ENCODE measurements around the gene TMEM255B. TPM values are rescaled to one million over a fixed set of nuclear protein-coding genes. Genes with fewer than 3 reads are reported as not detected.

TMEM255B gene
- total RNA-seq, 4 donors from 2014 or later: 0.26 to 3.8 (median 1.7) TPM

DNA sequence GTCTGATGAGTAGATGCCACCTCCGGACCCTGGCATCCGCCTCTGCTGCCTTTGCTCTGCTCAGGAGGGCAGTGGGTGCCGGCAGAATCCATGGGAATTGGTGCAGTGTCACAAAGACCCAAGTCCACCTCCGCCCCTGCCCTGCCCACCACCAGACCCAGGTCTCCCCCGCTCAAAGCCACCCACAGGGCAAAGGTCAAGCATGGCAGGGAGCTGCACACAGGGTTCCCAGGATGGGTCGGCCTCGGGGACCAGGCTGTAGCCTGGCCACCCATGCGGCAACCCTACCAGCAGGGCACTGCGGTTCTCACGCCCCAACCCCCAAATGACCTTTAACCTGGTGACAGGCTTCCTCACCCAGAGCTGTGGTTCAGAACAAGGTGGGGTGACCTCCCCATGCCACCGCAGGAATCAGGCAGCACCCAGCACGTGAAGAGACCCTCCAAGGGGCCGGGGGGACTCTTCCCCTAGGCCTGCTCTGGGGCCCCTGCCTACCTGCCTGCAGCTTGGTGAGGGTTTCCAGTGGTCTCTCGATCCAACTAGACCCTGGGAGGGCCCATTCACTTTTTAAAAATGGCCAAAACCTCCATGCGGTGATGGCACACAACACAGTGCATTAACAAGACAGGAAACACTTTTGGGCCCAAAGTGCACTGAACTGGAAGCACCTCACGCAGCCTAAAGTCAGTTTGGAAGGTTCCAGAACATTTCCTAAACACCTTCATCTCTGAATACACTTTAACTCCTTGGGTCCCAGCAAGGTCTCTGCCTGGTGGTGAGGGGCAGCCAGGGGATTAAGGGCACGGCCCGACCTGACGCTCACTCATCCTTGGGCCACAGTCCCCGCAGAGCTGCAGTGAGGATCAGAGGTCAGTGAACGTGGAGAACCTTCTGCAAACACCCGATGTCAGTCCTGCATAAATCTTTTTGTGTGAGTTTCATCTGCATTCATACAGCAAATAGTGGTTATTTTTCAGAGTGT lies 93.8 kb downstream of the TMEM255B start:
- Histone ChIP-seq H3K27me3 (no peaks in the 10 kb centered on the region), H3K4me3 (no peak overlapping the region), H3K4me1 (peaks cover 80% of the 10 kb centered on the region), H3K36me3 (no peaks in the 10 kb centered on the region), H3K9me3 (no peaks in the 10 kb centered on the region), H3K27ac (no peak overlapping the region)
- 81% methylated on average over 10 of the region's 22 CpGs for WGBS
- TF ChIP-seq POLR2A (IDR thresholded peaks at IDR 0.05) (no peak), POLR2AphosphoS5 (IDR thresholded peaks at IDR 0.05) (no peak), EP300 (IDR thresholded peaks at IDR 0.05) (no peak)
- TF ChIP-seq, protein P1, sequence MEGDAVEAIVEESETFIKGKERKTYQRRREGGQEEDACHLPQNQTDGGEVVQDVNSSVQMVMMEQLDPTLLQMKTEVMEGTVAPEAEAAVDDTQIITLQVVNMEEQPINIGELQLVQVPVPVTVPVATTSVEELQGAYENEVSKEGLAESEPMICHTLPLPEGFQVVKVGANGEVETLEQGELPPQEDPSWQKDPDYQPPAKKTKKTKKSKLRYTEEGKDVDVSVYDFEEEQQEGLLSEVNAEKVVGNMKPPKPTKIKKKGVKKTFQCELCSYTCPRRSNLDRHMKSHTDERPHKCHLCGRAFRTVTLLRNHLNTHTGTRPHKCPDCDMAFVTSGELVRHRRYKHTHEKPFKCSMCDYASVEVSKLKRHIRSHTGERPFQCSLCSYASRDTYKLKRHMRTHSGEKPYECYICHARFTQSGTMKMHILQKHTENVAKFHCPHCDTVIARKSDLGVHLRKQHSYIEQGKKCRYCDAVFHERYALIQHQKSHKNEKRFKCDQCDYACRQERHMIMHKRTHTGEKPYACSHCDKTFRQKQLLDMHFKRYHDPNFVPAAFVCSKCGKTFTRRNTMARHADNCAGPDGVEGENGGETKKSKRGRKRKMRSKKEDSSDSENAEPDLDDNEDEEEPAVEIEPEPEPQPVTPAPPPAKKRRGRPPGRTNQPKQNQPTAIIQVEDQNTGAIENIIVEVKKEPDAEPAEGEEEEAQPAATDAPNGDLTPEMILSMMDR (IDR thresholded peaks at IDR 0.05): no peak
- DNase-seq (ENCODE audit: low spot score in 2 of 2): peak; percentile 54 to 66

DNA sequence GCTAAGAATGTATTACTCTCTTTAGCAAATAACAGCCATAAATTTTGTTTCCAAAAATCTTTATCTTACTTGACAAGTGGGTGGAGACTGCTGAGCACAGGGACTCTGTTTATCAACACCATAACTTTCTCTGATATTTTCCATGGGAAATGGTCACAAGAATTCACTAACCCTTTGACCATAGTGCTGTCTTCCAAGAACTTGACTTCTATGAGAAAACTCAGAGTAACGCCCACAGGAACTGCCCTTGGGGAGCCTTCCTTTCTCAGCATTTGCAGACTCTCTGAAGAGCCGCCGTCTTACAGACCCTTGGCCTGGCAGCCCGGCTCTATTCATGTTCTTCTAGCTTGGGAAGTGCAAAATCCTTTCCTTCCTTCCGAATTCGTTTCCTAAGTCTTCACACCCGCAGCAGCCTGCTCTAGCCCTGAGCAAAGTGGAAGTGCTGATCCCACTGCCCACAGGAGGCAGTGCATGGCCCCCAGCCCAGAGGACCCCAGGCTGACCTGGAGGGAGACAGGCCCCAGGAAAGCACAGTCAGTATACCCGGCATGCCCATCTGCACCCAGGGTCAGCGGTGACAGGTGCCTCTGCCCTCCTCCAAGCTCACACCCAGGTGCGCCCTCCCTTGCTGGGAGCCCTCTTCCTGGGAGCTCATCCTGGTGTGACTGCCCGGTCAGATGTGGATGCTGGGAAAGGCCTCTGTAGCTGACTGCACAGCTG lies 94.7 kb downstream of the TMEM255B start:
- peak in 1 of 2 donors; percentile 60 for DNase-seq (ENCODE audit: low spot score in 2 of 2)
- H3K27ac ChIP-seq: no peak overlapping the region
- H3K9me3 ChIP-seq: no peaks in the 10 kb centered on the region
- 44% methylated on average over 8 of the region's 11 CpGs for WGBS
- H3K36me3 ChIP-seq: no peaks in the 10 kb centered on the region
- no peak for TF ChIP-seq POLR2A (IDR thresholded peaks at IDR 0.05)
- no peak for TF ChIP-seq POLR2AphosphoS5 (IDR thresholded peaks at IDR 0.05)
- TF ChIP-seq, protein P1 (IDR thresholded peaks at IDR 0.05): no peak
- no peak for TF ChIP-seq EP300 (IDR thresholded peaks at IDR 0.05)
- H3K27me3 ChIP-seq: no peaks in the 10 kb centered on the region
- H3K4me3 ChIP-seq: no peak overlapping the region
- peaks cover 77% of the 10 kb centered on the region for H3K4me1 ChIP-seq

DNA sequence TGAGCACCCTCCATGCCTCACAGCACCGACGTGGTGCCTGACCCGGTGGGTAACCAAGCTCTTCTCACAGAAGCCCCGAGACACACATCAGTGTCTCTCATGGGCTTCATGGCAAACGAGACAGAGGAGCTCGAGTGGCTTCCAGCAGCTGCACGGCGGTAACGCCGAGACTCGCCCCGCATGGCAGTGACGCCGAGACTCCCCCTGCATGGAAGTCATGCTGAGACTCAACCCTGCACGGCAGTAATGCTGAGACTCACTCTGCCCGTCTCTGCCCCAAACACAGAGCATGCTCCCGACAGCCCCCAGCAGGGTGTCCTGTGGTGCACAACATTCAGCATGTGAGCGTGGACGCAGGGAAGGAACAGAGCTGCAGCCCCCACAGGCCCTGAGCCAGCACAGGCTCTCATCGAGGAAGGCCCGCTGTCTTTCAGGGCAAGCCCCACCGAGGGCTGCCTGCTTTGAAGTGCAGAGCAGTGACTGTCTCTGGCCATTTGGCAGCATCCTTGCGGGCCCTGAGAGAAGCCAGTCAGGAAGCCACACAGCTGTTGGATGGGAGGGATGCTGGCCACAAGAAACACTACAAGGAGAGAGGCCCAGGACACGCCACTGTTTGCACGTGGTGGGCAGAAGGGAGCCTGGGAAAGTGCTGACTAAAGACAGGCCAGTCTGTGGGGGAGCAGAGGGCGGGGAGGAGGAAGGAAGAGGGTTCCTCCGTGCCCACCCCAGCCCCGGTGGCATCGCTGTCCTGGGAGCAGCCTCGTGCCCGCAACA lies 95.4 kb downstream of the TMEM255B start:
- Histone ChIP-seq H3K9me3 (no peaks in the 10 kb centered on the region), H3K27ac (peak overlapping the region; percentile 26), H3K27me3 (no peaks in the 10 kb centered on the region), H3K4me1 (peaks cover 69% of the 10 kb centered on the region), H3K36me3 (no peaks in the 10 kb centered on the region), H3K4me3 (no peak overlapping the region)
- WGBS: 37% methylated on average over 10 of the region's 31 CpGs
- TF ChIP-seq, protein P1 (IDR thresholded peaks at IDR 0.05): no peak
- TF ChIP-seq POLR2A (IDR thresholded peaks at IDR 0.05) (no peak), EP300 (IDR thresholded peaks at IDR 0.05) (no peak), POLR2AphosphoS5 (IDR thresholded peaks at IDR 0.05) (no peak)
- peak; percentile 62 to 81 for DNase-seq (ENCODE audit: low spot score in 2 of 2)

DNA sequence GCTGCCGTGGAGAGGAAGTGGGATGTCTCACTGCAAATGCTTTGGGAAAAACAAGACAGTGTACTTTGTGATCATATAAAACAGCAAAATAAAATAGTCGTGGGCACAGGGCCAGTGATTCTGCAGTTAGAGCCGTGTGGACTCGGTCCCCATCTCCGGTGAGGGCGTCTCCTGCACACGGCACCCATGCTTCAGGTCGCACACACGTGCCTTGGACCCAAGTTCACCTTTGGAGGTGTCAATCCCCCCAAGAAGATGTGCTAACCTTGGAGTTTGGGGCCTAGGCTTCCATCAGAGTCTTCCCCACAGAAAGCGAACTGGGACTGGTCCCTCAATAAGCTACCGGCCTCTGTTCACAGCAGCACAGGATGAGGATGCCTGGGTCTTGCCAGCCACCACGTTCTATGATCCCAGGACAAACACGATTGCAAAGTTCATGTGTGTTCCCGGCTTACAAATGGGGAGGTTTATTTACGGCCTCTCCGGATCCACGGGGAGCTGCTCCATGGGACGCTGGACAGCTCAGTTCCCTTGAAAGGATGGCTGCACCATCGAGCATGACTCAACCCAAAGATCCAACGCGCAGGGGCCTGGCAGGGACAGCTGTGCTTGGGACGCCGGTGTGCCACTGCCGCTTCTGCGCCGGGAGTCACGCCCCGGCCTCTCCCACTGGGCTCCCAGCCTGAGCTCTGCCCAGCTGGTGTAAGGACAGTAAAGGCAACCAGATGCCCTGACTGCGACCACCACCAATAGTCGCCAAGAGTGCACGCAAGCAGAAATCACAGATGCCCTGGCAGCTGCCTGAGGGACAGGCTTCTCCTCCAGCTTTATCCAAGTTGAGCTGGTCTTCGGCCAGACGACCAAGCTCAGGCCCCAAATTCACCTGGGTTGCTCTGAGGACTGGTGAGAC lies 96.2 kb downstream of the TMEM255B start:
- TF ChIP-seq POLR2AphosphoS5 (IDR thresholded peaks at IDR 0.05): no peak
- TF ChIP-seq, protein P1 (IDR thresholded peaks at IDR 0.05): no peak
- no peak for TF ChIP-seq EP300 (IDR thresholded peaks at IDR 0.05)
- TF ChIP-seq POLR2A (IDR thresholded peaks at IDR 0.05): no peak
- peak; percentile 64 to 80 for DNase-seq (ENCODE audit: low spot score in 2 of 2)
- Histone ChIP-seq H3K27ac (peak overlapping the region; percentile 26), H3K27me3 (no peaks in the 10 kb centered on the region), H3K4me3 (no peak overlapping the region), H3K9me3 (no peaks in the 10 kb centered on the region), H3K4me1 (peaks cover 67% of the 10 kb centered on the region), H3K36me3 (no peaks in the 10 kb centered on the region)
- 45% methylated on average over 26 of the region's 33 CpGs for WGBS
